ENCODE measurements around the gene CA12. TPM values are rescaled to one million over a fixed set of nuclear protein-coding genes. Genes with fewer than 3 reads are reported as not detected.

Gene CA12
- total RNA-seq, 1 experiment from 2014 or later, result 19.8 TPM

GRCh38 chr15:63396152-63396928, 14.7 kb upstream of the CA12 start:
- ChIA-PET CTCF (no interaction called here), POLR2A (ENCODE audit: unreplicated experiment) (no interaction called here)
- no peaks in the 10 kb centered on the region for H3K36me3 ChIP-seq (ENCODE audit: low read depth, low read length)
- no peaks in the 10 kb centered on the region for H4K20me1 ChIP-seq (ENCODE audit: low read length)
- no TSS peak for BruUV-seq (replicated peaks)
- no peak overlapping the region for H2AFZ ChIP-seq (ENCODE audit: low read length)
- H3K9me3 ChIP-seq (ENCODE audit: low read length), result no peaks in the 10 kb centered on the region
- no peaks in the 10 kb centered on the region for H3K4me1 ChIP-seq (ENCODE audit: insufficient read depth, low read length)
- no peaks in the 10 kb centered on the region for H3K27me3 ChIP-seq (ENCODE audit: low read length)
- intact Hi-C loops (cut with micrococcal nuclease), result no loop called here
- H3F3A ChIP-seq (ENCODE audit: low read length, unreplicated experiment), result no peaks in the 10 kb centered on the region
- TF ChIP-seq EZH2phosphoT487 (IDR thresholded peaks at IDR 0.05; ENCODE audit: borderline replicate concordance, low read length), result no peak
- TF ChIP-seq EZH2 (IDR thresholded peaks at IDR 0.05; ENCODE audit: low read length, unreplicated experiment), result no peak
- TF ChIP-seq CTCF (conservative IDR thresholded peaks at IDR 0.05; ENCODE audit: low read depth, low read length), result no peak
- ATAC-seq, result no peak
- no peak overlapping the region for H3K9ac ChIP-seq (ENCODE audit: low read length)
- no peak overlapping the region for H3K27ac ChIP-seq (ENCODE audit: low read length)
- DNase-seq, result no peak
- no peak overlapping the region for H3K4me3 ChIP-seq (ENCODE audit: low read length)
- no peak overlapping the region for H3K4me2 ChIP-seq (ENCODE audit: low read length)
- H3K79me2 ChIP-seq (ENCODE audit: low read length), result no peaks in the 10 kb centered on the region
- no peaks in the 10 kb centered on the region for H3K9me2 ChIP-seq (replicated peaks; ENCODE audit: low read length)

GRCh38 chr15:63395730-63396151, 14.1 kb upstream of the CA12 start:
- no peak for ATAC-seq
- CTCF ChIA-PET, result no interaction called here
- DNase-seq, result no peak
- Histone ChIP-seq H3K27ac (ENCODE audit: low read length) (no peak overlapping the region), H2AFZ (ENCODE audit: low read length) (no peak overlapping the region), H3K9me2 (replicated peaks; ENCODE audit: low read length) (no peaks in the 10 kb centered on the region), H3K79me2 (ENCODE audit: low read length) (no peaks in the 10 kb centered on the region), H3F3A (ENCODE audit: low read length, unreplicated experiment) (no peaks in the 10 kb centered on the region), H3K36me3 (ENCODE audit: low read depth, low read length) (no peaks in the 10 kb centered on the region), H3K9me3 (ENCODE audit: low read length) (no peaks in the 10 kb centered on the region), H4K20me1 (ENCODE audit: low read length) (no peaks in the 10 kb centered on the region), H3K4me2 (ENCODE audit: low read length) (no peak overlapping the region), H3K4me1 (ENCODE audit: insufficient read depth, low read length) (no peaks in the 10 kb centered on the region), H3K9ac (ENCODE audit: low read length) (no peak overlapping the region), H3K4me3 (ENCODE audit: low read length) (no peak overlapping the region), H3K27me3 (ENCODE audit: low read length) (no peaks in the 10 kb centered on the region)
- POLR2A ChIA-PET (ENCODE audit: unreplicated experiment), result no interaction called here
- TF ChIP-seq CTCF (conservative IDR thresholded peaks at IDR 0.05; ENCODE audit: low read depth, low read length) (no peak), EZH2 (IDR thresholded peaks at IDR 0.05; ENCODE audit: low read length, unreplicated experiment) (no peak), EZH2phosphoT487 (IDR thresholded peaks at IDR 0.05; ENCODE audit: borderline replicate concordance, low read length) (no peak)
- no TSS peak for BruUV-seq (replicated peaks)
- intact Hi-C loops (cut with micrococcal nuclease), result no loop called here

- H3K27me3 ChIP-seq (ENCODE audit: low read length), result no peaks in the 10 kb centered on the region
- no peaks in the 10 kb centered on the region for H3F3A ChIP-seq (ENCODE audit: low read length, unreplicated experiment)
- H3K79me2 ChIP-seq (ENCODE audit: low read length), result no peaks in the 10 kb centered on the region
- H4K20me1 ChIP-seq (ENCODE audit: low read length), result no peaks in the 10 kb centered on the region
- no TSS peak for BruUV-seq (replicated peaks)
- no peak for DNase-seq
- intact Hi-C loops (cut with micrococcal nuclease), result no loop called here
- H3K27ac ChIP-seq (ENCODE audit: low read length), result no peak overlapping the region
- no peaks in the 10 kb centered on the region for H3K4me1 ChIP-seq (ENCODE audit: insufficient read depth, low read length)
- H3K4me3 ChIP-seq (ENCODE audit: low read length), result no peak overlapping the region
- H3K36me3 ChIP-seq (ENCODE audit: low read depth, low read length), result no peaks in the 10 kb centered on the region
- CTCF ChIA-PET, result no interaction called here
- POLR2A ChIA-PET (ENCODE audit: unreplicated experiment), result no interaction called here
- no peak overlapping the region for H3K9ac ChIP-seq (ENCODE audit: low read length)
- ATAC-seq, result no peak
- H3K4me2 ChIP-seq (ENCODE audit: low read length), result no peak overlapping the region
- TF ChIP-seq CTCF (conservative IDR thresholded peaks at IDR 0.05; ENCODE audit: low read depth, low read length) (no peak), EZH2 (IDR thresholded peaks at IDR 0.05; ENCODE audit: low read length, unreplicated experiment) (no peak), EZH2phosphoT487 (IDR thresholded peaks at IDR 0.05; ENCODE audit: borderline replicate concordance, low read length) (no peak)
- H2AFZ ChIP-seq (ENCODE audit: low read length), result no peak overlapping the region
- H3K9me3 ChIP-seq (ENCODE audit: low read length), result no peaks in the 10 kb centered on the region
- H3K9me2 ChIP-seq (replicated peaks; ENCODE audit: low read length), result no peaks in the 10 kb centered on the region
Observed at GRCh38 chr15:63392361-63393009, 10.8 kb upstream of the CA12 start.

Measured in PC-3 (cell line).